ENCODE data around the gene SRSF2.

Gene SRSF2

GRCh38 chr17:76697702-76698465 is 39.2 kb downstream of the SRSF2 start:
- Histone ChIP-seq H3K4me1 (ENCODE audit: insufficient read depth, low read length, poor library complexity, severe bottlenecking) (no peaks in the 10 kb centered on the region), H4K20me1 (ENCODE audit: insufficient read depth, low read length, poor library complexity, severe bottlenecking) (no peaks in the 10 kb centered on the region), H3K36me3 (ENCODE audit: insufficient read depth, low read length) (no peaks in the 10 kb centered on the region), H3K9me2 (replicated peaks; ENCODE audit: low read depth, low read length) (no peaks in the 10 kb centered on the region), H3K9me3 (ENCODE audit: insufficient read depth, low read depth, low read length) (no peaks in the 10 kb centered on the region), H3F3A (ENCODE audit: low read depth) (no peaks in the 10 kb centered on the region), H3K27me3 (ENCODE audit: insufficient read depth, low read length, poor library complexity, severe bottlenecking) (no peaks in the 10 kb centered on the region), H3K9ac (ENCODE audit: low read depth, low read length, poor library complexity, severe bottlenecking) (no peak overlapping the region), H2AFZ (ENCODE audit: low read length) (no peak overlapping the region), H3K4me2 (ENCODE audit: low read depth, low read length, poor library complexity, severe bottlenecking) (no peak overlapping the region), H3K4me3 (ENCODE audit: low read length, poor library complexity, severe bottlenecking) (no peak overlapping the region), H3K79me2 (ENCODE audit: insufficient read depth, low read length) (no peaks in the 10 kb centered on the region)
- TF ChIP-seq EZH2phosphoT487 (IDR thresholded peaks at IDR 0.05; ENCODE audit: borderline replicate concordance), result no peak
- TF ChIP-seq, protein P1, sequence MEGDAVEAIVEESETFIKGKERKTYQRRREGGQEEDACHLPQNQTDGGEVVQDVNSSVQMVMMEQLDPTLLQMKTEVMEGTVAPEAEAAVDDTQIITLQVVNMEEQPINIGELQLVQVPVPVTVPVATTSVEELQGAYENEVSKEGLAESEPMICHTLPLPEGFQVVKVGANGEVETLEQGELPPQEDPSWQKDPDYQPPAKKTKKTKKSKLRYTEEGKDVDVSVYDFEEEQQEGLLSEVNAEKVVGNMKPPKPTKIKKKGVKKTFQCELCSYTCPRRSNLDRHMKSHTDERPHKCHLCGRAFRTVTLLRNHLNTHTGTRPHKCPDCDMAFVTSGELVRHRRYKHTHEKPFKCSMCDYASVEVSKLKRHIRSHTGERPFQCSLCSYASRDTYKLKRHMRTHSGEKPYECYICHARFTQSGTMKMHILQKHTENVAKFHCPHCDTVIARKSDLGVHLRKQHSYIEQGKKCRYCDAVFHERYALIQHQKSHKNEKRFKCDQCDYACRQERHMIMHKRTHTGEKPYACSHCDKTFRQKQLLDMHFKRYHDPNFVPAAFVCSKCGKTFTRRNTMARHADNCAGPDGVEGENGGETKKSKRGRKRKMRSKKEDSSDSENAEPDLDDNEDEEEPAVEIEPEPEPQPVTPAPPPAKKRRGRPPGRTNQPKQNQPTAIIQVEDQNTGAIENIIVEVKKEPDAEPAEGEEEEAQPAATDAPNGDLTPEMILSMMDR (conservative IDR thresholded peaks at IDR 0.05; ENCODE audit: low read length), result no peak

DNA sequence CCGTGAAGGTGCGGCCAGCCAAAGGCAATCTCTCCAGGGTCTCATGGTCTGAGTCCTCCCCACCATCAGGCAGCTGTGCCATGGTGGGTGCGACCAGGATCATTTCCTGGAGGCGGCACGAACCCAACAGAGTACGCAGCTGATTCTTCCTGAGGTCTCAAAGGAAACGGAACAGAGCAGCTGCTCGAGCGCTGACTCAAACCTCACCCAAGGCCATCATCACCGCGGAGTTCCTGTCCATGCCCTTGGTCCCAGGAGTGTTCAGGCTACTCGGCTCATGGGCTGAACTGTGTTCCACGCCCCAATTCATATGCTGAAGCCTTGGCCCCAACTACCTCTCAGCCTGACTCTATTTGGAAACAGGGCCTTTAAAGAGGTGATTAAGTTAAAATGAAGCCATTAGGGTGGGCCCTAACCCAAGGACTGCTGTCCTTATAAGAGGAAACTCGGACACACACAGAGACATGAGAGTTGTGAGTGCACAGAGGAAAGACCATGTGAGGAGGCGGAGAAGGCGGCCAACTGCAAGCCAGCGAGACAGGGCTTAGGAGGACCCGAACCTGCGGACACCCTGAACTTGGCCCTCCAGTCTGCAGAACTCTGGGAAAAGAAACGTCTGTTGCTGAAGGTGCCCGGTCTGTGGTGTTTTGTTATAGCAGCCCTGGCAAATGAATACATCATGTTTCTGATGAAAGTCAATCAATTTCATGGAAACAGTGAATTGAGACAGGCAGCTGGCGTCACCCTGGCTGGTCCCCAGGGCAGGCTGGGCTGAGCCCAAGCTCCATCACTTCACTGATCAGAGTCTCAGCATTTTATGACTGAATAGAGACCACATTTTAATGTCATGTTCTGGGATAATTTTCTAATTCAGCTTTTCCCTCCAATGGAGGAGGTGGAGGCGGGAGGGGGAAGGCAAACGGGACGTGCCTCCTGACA is 40.1 kb downstream of the SRSF2 start:
- H3K9me2 ChIP-seq (replicated peaks; ENCODE audit: low read depth, low read length), result no peaks in the 10 kb centered on the region
- H3K27me3 ChIP-seq (ENCODE audit: insufficient read depth, low read length, poor library complexity, severe bottlenecking), result no peaks in the 10 kb centered on the region
- no peaks in the 10 kb centered on the region for H3K79me2 ChIP-seq (ENCODE audit: insufficient read depth, low read length)
- TF ChIP-seq, protein P1 (conservative IDR thresholded peaks at IDR 0.05; ENCODE audit: low read length), result no peak
- TF ChIP-seq EZH2phosphoT487 (IDR thresholded peaks at IDR 0.05; ENCODE audit: borderline replicate concordance), result no peak
- H3K36me3 ChIP-seq (ENCODE audit: insufficient read depth, low read length), result no peaks in the 10 kb centered on the region
- no peaks in the 10 kb centered on the region for H3K4me1 ChIP-seq (ENCODE audit: insufficient read depth, low read length, poor library complexity, severe bottlenecking)
- H2AFZ ChIP-seq (ENCODE audit: low read length), result no peak overlapping the region
- no peak overlapping the region for H3K4me3 ChIP-seq (ENCODE audit: low read length, poor library complexity, severe bottlenecking)
- H3K9ac ChIP-seq (ENCODE audit: low read depth, low read length, poor library complexity, severe bottlenecking), result no peak overlapping the region
- H4K20me1 ChIP-seq (ENCODE audit: insufficient read depth, low read length, poor library complexity, severe bottlenecking), result no peaks in the 10 kb centered on the region
- H3K9me3 ChIP-seq (ENCODE audit: insufficient read depth, low read depth, low read length), result no peaks in the 10 kb centered on the region
- H3F3A ChIP-seq (ENCODE audit: low read depth), result no peaks in the 10 kb centered on the region
- H3K4me2 ChIP-seq (ENCODE audit: low read depth, low read length, poor library complexity, severe bottlenecking), result no peak overlapping the region

DNA sequence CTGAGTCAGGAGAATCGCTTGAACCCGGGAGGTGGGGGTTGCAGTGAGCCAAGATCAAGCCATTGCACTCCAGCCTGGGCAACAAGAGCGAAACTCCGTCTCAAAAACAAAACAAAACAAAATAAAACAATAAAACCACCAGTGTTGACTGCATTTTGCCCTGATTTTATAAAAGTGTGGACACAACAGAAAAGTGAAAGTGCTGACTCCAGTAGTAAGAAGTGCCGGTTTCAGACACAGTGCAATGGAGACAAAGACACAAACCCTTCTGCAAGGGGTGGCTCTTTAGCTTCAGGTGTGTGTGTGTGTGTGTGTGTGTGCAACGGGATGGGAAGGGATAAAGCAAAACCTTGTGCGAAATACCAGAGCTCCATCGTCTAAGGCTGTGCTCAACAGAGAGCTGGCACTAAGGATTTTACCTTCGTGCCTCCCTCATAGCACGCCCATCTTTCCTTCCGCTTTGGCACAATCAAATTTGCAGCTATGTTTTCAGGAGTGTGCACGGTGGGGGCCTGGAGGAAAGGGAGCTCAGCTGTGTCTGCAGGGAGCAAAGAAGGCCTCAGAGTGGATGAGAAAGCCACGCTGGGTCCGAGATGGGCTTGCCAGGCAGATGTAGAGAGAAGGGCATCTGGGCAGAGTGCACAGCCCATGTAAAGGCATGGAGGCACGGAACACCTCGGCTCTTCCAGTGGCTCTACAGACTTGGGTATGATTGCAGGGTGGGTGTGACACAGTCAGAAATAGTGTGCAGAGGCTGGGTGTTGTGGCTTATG is 41.9 kb downstream of the SRSF2 start:
- Histone ChIP-seq H3K27me3 (ENCODE audit: insufficient read depth, low read length, poor library complexity, severe bottlenecking) (no peaks in the 10 kb centered on the region), H4K20me1 (ENCODE audit: insufficient read depth, low read length, poor library complexity, severe bottlenecking) (no peaks in the 10 kb centered on the region), H3K9ac (ENCODE audit: low read depth, low read length, poor library complexity, severe bottlenecking) (no peak overlapping the region), H2AFZ (ENCODE audit: low read length) (no peak overlapping the region), H3K9me2 (replicated peaks; ENCODE audit: low read depth, low read length) (no peaks in the 10 kb centered on the region), H3K4me3 (ENCODE audit: low read length, poor library complexity, severe bottlenecking) (no peak overlapping the region), H3K4me2 (ENCODE audit: low read depth, low read length, poor library complexity, severe bottlenecking) (no peak overlapping the region), H3K79me2 (ENCODE audit: insufficient read depth, low read length) (no peaks in the 10 kb centered on the region), H3K36me3 (ENCODE audit: insufficient read depth, low read length) (no peaks in the 10 kb centered on the region), H3K4me1 (ENCODE audit: insufficient read depth, low read length, poor library complexity, severe bottlenecking) (no peaks in the 10 kb centered on the region), H3K9me3 (ENCODE audit: insufficient read depth, low read depth, low read length) (no peaks in the 10 kb centered on the region), H3F3A (ENCODE audit: low read depth) (no peaks in the 10 kb centered on the region)
- no peak for TF ChIP-seq EZH2phosphoT487 (IDR thresholded peaks at IDR 0.05; ENCODE audit: borderline replicate concordance)
- TF ChIP-seq, protein P1 (conservative IDR thresholded peaks at IDR 0.05; ENCODE audit: low read length), result no peak
